ENCODE results near the gene MED12.

The MED12 gene

GRCh38 chrX:71103110-71103983 is 15.0 kb upstream of the MED12 start:
- TF ChIP-seq SPI1 (IDR thresholded peaks at IDR 0.05; ENCODE audit: borderline replicate concordance, low read depth) = peak; percentile 8; the same call in 1 of the 2 replicates
- peak; percentile 38; the same call in 1 of the 2 replicates for TF ChIP-seq POLR2AphosphoS5 (IDR thresholded peaks at IDR 0.05; ENCODE audit: low read depth)
- no peak for TF ChIP-seq REST (IDR thresholded peaks at IDR 0.05; ENCODE audit: insufficient replicate concordance, low read depth)
- TF ChIP-seq GABPA (IDR thresholded peaks at IDR 0.05; ENCODE audit: low read depth) = no peak
- TF ChIP-seq CTCF (IDR thresholded peaks at IDR 0.05; ENCODE audit: insufficient read depth, low read length) = no peak
- Histone ChIP-seq H3K27me3 (ENCODE audit: insufficient read depth, poor library complexity, severe bottlenecking) (no peaks in the 10 kb centered on the region), H3K27ac (replicated peaks) (peak overlapping the region; percentile 84), H3K4me3 (replicated peaks; ENCODE audit: insufficient read depth, low read length) (no peak overlapping the region)
- peak in 1 of 2 experiments; percentile 84 for DNase-seq (ENCODE audit: low read depth in 1 of 2, low spot score in 1 of 2)

GRCh38 chrX:71105628-71106027 is 12.8 kb upstream of the MED12 start:
- no peaks in the 10 kb centered on the region for H3K27me3 ChIP-seq (ENCODE audit: insufficient read depth, poor library complexity, severe bottlenecking)
- H3K27ac ChIP-seq (replicated peaks) = peak overlapping the region; percentile 22; the same call in 1 of the 2 replicates
- DNase-seq (ENCODE audit: low read depth in 1 of 2, low spot score in 1 of 2) = no peak
- no peak overlapping the region for H3K4me3 ChIP-seq (replicated peaks; ENCODE audit: insufficient read depth, low read length)
- TF ChIP-seq REST (IDR thresholded peaks at IDR 0.05; ENCODE audit: insufficient replicate concordance, low read depth) (no peak), SPI1 (IDR thresholded peaks at IDR 0.05; ENCODE audit: borderline replicate concordance, low read depth) (no peak), POLR2AphosphoS5 (IDR thresholded peaks at IDR 0.05; ENCODE audit: low read depth) (no peak), CTCF (IDR thresholded peaks at IDR 0.05; ENCODE audit: insufficient read depth, low read length) (no peak), GABPA (IDR thresholded peaks at IDR 0.05; ENCODE audit: low read depth) (no peak)

- TF ChIP-seq CTCF (IDR thresholded peaks at IDR 0.05; ENCODE audit: insufficient read depth, low read length) = no peak
- TF ChIP-seq GABPA (IDR thresholded peaks at IDR 0.05; ENCODE audit: low read depth) = no peak
- no peak for TF ChIP-seq POLR2AphosphoS5 (IDR thresholded peaks at IDR 0.05; ENCODE audit: low read depth)
- TF ChIP-seq SPI1 (IDR thresholded peaks at IDR 0.05; ENCODE audit: borderline replicate concordance, low read depth) = no peak
- no peak for TF ChIP-seq REST (IDR thresholded peaks at IDR 0.05; ENCODE audit: insufficient replicate concordance, low read depth)
- no peak for DNase-seq (ENCODE audit: low read depth in 1 of 2, low spot score in 1 of 2)
- H3K4me3 ChIP-seq (replicated peaks; ENCODE audit: insufficient read depth, low read length) = no peak within 1 kb of the TSS
- peak within 1 kb of the TSS; percentile 84 for H3K27ac ChIP-seq (replicated peaks)
- H3K27me3 ChIP-seq (ENCODE audit: insufficient read depth, poor library complexity, severe bottlenecking) = no peaks in the 10 kb centered on the region
These were observed 12.0 kb upstream of the MED12 start, which contains the start of gene CXorf65 for GRCh38 chrX:71106427-71106826. Gene CXorf65 (minus strand): TSS chrX:71106740. CDS start chrX:71106556, 184 bp downstream.

All from HL-60 (cell line).